HG02623 (cell line): ENCODE data around the gene ABLIM1.

ENCODE experiments used
- ATAC-seq: cut with Tn5 transposase; IDR thresholded peaks from one replicate; pipeline ENCODE4 v1.9.1; 2021; ENCODE audit warnings: moderate library complexity; ENCODE audit not compliant: unreplicated experiment

Gene ABLIM1

GRCh38 chr10:114397651-114398145 is 260.4 kb downstream of the ABLIM1 start:
- no peak for ATAC-seq

GRCh38 chr10:114396464-114396863 is 261.6 kb downstream of the ABLIM1 start:
- no peak for ATAC-seq

- no peak for ATAC-seq
Measured at GRCh38 chr10:114395366-114396022, 262.6 kb downstream of the ABLIM1 start.

GRCh38 chr10:114394531-114394930 is 263.5 kb downstream of the ABLIM1 start:
- no peak for ATAC-seq

GRCh38 chr10:114393886-114394285 is 264.2 kb downstream of the ABLIM1 start:
- no peak for ATAC-seq

- ATAC-seq = no peak
Measured at GRCh38 chr10:114393482-114393881, 264.6 kb downstream of the ABLIM1 start.

- ATAC-seq = no peak
Measured at GRCh38 chr10:114392112-114392835, 265.8 kb downstream of the ABLIM1 start.

- no peak for ATAC-seq
Measured at GRCh38 chr10:114391599-114391998, 266.5 kb downstream of the ABLIM1 start.

- ATAC-seq = no peak
Measured at GRCh38 chr10:114389426-114389825, 268.6 kb downstream of the ABLIM1 start.

- peak; percentile 71 for ATAC-seq
Measured at GRCh38 chr10:114388275-114388674, 269.8 kb downstream of the ABLIM1 start.

DNA sequence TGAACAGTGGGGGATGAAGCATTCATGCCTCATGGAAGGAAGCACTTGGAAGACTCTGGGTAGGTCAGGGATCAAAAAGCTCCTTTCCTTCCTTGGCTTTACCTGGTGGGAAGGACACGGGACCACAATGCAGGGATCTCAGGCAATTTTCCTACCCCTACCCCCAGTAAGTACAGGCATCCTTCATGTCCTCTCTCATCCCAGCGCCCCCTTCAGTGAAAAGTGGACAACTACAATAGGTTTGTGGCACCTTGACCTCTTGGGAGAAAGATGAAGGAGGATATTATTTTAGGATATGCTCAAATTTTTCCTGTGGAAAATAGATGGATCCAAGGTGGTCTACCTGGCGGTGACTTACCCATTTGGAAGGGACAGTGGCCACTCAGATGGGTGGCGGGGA is 270.3 kb downstream of the ABLIM1 start:
- no peak for ATAC-seq

GRCh38 chr10:114386452-114386851 is 271.6 kb downstream of the ABLIM1 start:
- ATAC-seq = no peak

DNA sequence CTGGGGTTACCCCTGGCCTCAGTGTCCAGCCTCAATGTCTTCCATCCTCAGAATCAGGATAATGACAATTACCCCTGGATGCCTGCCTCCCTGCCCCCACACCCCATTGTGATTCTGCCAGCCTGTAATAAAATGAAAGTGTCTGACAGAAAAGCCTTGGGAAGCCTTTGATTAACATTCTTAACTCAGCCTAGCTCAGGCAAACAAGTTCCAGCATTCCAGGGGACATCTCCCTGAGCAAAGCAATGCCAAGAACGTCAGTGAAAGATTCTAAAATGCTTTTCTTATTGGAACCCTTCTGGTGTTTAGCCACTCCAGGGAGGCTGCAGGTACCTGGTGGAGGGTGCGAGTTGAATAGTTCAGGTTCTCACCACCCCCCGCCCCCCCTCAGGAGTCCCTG is 272.5 kb downstream of the ABLIM1 start:
- no peak for ATAC-seq

GRCh38 chr10:114384601-114385000 is 273.5 kb downstream of the ABLIM1 start:
- ATAC-seq = no peak

DNA sequence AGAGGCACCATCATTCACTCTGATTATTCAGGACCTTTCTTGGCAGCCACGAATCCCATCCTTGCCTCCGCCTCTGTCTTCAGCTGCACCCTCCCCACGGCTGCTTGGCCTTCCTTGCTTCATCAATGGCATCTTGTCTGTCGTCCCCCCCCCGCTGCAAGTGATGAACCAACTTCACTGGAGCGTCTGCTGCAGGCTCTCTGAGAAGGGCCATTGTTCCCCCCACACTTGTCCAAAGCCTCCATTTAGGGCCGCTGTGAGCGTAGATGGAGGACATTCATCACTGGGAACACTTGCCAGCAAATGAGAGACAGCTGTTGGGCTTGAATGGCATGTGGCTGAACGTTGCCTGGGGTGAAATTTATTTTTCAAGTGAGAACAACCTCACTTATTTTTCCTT is 273.9 kb downstream of the ABLIM1 start:
- no peak for ATAC-seq
